A673 (cell line): Measurements from ENCODE around the gene ELOB.

Experiments
- EZH2 ChIP-seq: fragments of 200-600 bp; sonication (generic); IDR thresholded peaks from 2 replicates; pipeline ENCODE4 v1.6.1; 2017; ENCODE audit warnings: borderline replicate concordance, low read depth, mild to moderate bottlenecking, mixed read lengths, antibody characterized with exemption, low read length; ENCODE audit not compliant: poor library complexity, severe bottlenecking
- TF ChIP-seq, protein P1 (sequence below): fragments of 300-800, 200-600 bp; sonication (generic); conservative IDR thresholded peaks from 2 replicates; pipeline ENCODE4 v1.5.1; 2017; ENCODE audit warnings: low read depth, mild to moderate bottlenecking, antibody characterized with exemption, low read length, moderate library complexity, mixed read lengths

- TF ChIP-seq, protein P1, sequence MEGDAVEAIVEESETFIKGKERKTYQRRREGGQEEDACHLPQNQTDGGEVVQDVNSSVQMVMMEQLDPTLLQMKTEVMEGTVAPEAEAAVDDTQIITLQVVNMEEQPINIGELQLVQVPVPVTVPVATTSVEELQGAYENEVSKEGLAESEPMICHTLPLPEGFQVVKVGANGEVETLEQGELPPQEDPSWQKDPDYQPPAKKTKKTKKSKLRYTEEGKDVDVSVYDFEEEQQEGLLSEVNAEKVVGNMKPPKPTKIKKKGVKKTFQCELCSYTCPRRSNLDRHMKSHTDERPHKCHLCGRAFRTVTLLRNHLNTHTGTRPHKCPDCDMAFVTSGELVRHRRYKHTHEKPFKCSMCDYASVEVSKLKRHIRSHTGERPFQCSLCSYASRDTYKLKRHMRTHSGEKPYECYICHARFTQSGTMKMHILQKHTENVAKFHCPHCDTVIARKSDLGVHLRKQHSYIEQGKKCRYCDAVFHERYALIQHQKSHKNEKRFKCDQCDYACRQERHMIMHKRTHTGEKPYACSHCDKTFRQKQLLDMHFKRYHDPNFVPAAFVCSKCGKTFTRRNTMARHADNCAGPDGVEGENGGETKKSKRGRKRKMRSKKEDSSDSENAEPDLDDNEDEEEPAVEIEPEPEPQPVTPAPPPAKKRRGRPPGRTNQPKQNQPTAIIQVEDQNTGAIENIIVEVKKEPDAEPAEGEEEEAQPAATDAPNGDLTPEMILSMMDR: no peak
- no peak for TF ChIP-seq EZH2
Observed at GRCh38 chr16:2774161-2774891, 2.8 kb downstream of the ELOB start.
